NCI-H2029 treated with DMSO at 0.1 percent for 48 hours (cell line): ENCODE measurements around the gene SURF1.
"Not testable (repeated sequence)": the region's sequence is repeated elsewhere in the genome, so short reads cannot be mapped to it uniquely, and the experiment has no call there.

Source experiments
- DNase-seq: peaks from one replicate; lab custom pipeline; 2025; lab: John Stamatoyannopoulos, UW

The SURF1 gene, protein sequence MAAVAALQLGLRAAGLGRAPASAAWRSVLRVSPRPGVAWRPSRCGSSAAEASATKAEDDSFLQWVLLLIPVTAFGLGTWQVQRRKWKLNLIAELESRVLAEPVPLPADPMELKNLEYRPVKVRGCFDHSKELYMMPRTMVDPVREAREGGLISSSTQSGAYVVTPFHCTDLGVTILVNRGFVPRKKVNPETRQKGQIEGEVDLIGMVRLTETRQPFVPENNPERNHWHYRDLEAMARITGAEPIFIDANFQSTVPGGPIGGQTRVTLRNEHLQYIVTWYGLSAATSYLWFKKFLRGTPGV

DNA sequence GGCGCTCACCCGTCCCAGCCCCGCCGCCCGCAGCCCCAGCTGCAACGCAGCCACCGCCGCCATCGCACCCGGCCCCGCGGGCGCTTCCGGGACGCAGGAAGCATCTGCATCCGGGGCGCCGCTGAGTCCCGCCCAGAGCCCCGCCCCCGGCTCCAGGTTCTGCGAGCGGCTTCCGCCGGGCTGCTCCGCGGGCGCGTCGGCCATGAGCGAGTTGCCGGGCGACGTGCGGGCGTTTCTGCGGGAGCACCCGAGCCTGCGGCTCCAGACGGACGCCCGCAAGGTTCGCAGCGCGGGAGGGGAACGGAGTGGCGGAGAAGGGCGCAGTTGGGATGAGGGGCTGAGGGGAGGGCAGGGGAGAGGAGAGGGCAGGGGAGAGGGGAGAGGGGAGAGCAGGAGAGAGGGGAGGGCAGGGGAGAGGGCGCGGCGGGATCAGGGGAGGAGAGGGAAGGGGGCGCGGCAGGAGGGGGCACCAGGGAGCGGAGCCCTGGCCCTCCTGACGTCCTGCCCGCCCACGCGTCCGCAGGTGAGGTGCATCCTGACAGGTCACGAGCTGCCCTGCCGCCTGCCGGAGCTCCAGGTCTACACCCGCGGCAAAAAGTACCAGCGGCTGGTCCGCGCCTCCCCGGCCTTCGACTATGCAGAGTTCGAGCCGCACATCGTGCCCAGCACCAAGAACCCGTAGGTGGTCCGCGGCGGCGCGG is at the start of gene SURF1, which contains the start of gene SURF2:
TSS of gene SURF1 (minus strand) at position 97 of the 701 bp plus-strand sequence. CDS start at position 63, 34 bp downstream.
TSS of gene SURF2 (plus strand) at position 160 of the 701 bp plus-strand sequence. CDS start at position 203, 43 bp downstream.
- DNase-seq, result peak; percentile 34

DNA sequence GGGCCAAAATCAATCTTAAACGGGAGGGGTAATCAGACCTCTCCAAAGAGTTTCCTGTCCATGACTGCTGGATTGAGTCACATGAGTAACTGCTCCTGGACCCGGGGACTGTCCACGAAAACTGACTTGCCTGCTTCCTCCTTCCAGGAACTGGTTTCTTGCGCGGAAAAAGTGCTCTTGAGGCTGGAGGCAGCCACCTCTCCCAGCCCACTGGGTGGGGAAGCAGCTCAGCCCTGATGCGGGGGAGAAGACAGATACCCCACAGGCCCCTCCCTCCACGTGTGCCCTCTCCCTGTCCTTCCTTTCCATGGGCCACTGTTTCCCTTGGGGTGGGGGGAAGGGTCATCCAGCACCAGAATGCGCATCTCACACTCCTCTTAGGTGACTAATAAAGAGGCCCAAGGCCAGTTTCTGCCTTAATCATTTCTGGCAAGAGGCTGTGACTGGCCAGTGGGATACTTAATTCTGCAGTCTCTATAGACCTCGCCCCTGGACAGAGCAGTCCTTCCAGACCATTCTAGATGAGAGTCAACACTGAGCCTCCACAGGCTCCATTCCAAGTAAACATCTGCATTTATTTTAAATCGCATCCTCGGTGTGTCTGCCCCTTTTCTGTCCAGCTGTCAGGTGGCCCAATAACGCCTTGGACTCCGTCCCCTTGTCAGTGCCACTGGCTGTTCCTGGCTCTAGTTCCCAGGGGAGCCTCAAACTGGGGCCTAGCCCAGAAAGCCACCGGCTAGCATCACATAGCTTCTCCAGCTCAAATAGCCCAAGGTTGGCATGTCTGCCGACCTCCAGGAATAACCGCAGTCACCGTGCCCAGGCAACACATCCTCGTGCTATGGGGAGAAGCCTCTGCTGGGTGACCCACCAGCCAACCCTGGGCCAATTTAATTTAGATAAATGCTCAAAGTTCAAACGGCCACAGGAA is 49.5 kb upstream of the SURF1 start:
- no peak for DNase-seq

DNA sequence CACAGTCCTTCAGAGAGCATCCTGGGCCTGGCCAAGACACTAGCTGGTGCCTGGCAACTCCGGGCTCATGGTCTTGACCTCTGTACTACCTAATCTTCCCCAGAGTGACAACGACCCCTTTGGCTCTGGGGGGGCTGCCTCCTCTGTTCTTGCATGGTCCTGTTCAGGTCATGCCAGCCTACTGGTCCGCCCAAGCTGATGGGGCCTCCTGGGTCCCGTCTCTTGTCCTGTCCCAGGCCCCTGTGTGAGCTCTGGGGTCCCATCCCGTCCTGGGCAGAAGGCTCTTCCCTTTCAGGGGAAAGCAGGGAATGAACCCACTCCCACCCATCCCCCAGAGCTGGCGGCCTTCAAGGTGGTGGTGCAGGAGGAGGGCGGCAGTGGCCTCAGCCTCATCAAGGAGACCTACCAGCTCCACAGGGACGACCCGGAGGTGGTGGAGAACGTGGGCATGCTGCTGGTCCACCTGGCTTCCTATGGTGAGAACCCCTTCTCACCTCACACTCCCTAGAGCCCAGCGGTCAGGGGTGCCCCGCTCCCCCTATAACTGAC is 48.2 kb upstream of the SURF1 start:
- DNase-seq, result no peak

DNA sequence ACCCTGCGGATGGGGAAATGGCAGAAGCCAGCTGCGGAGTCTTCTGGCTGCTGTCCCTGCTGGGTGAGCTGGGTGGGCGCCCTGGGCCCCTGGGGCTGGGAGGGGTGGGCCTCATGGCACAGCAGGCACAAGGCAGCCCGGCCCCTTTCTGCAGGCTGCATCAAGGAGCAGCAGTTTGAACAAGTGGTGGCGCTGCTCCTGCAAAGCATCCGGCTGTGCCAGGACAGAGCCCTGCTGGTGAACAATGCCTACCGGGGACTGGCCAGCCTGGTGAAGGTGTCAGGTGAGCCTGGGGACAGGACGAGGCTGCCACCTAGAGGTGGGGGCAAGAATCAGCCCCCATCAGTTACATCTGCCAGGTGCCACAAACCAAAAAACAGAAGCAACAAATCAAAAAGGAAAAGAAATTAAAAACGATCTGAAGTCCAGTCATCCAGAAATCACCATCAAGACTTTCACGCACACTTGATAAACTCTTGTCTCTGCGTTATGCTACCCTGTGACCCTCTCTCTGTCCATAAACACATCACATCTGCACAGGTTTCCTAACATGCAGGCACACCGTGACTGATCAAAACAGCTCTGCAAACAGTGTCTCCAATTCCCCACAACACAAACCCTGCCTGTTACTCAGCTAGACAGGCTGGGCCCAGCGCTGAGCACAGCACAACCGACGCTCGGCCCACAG is 47.6 kb upstream of the SURF1 start:
- peak; percentile 60 for DNase-seq

DNA sequence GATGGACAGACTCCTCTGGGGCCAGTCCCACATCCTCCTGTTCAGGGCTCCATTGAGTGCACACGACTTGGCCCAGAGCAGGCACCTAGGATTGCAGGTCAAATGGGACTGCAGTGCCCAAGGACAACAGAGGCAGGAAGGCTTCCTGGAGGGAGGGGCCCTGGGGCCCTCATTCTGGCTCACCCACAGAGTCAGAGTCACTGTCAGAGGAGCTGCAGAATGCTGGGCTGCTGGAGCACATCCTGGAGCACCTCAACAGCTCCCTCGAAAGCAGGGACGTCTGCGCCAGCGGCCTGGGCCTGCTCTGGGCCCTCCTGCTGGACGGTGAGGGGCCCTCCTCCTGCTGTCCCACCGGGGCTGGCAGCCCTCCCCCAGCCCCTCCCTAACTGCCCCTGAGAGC is 46.4 kb upstream of the SURF1 start:
- DNase-seq, result no peak

DNA sequence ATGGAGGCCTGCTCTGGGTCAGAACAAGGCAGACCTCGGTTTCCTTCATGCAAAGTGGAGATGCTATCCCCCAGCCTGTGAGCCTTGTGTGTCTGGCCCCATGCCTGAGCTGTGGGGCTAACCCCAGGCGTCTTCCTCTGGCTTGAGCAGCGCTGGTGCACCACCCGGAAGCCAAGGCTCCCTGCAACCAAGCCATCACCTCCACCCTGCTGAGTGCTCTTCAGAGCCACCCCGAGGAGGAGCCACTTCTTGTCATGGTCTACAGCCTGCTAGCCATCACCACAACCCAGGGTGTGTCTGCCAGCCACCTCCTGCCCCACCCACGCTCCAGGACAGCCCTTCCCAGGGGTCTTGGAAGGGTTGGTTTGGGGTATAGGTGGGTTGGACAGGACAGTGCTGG is 45.3 kb upstream of the SURF1 start:
- no peak for DNase-seq

DNA sequence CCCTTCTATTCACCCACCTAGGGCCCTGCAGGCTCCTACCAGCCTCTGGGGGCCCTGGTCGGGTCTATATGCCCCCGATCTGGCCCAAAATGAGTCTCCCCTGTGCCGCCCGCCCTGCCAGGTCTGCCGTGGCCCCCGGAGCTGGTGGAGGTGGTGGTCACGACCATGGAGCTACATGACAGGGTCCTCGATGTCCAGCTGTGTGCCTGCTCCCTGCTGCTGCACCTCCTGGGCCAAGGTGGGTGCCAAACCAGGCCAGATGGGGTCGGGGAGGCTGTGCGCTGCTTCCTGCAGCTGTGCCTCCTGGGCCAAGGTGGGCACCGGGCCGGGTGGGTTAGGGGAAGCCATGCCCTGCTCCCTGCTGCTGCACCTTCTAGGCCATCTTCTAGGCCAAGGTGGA is 44.0 kb upstream of the SURF1 start:
- no peak for DNase-seq

DNA sequence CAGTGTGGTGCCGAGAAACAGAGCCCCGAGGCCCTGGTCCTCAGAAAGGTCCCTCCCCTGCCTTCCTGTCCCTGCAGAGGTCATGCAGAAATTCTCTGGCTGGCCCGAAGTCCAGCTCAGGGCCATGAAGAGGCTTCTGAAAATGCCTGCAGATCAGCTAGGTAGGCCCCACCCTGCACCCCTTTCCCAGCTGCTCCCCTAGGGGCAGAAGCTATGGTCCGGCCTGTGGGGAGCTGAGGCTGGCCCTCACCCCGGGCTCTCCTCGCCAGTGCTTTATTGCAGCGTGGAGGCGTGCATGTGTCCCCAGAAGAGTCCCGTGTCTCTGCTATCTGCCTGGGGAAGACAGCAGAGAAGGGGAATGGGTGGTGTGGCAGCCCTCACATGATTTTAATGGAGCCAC is 41.6 kb upstream of the SURF1 start:
- no peak for DNase-seq

DNA sequence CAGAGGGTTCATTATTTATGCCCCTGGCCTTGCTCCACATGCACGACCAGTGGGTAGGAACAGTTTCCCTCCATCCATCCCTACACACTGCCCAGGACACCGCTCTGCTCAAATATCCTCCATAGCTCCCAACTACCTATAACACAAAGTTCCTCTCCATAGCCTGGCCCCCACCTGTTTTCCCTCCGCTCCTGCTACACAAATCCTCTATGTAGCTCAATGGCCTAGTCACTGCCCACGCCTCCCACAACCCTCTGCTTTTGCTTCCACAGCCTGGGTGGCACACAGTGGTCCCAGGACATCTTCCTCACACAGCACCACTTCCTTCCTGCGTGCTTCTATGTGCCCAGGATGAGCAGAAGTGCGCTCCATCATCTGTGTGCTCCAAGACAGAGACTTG is 41.1 kb upstream of the SURF1 start:
- no peak for DNase-seq

DNA sequence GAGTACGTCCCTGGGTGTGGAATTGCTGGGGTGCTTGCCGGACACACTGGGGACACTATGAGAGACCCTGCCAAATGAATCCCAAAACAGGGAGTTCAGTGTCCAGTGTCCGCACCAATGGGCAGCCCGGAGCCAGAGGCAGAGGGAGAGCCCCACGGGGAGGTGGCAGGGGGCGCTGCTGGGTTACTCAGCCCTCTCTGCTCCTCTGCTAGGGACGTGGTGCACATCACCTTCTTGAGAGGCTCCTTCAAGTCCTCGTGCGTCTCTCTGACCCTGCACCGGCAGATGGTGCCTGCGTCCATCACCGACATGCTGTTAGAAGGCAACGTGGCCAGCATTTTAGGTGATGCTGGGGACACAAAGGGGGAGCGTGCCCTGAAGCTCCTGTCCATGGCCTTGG is 40.7 kb upstream of the SURF1 start:
- DNase-seq, result no peak

DNA sequence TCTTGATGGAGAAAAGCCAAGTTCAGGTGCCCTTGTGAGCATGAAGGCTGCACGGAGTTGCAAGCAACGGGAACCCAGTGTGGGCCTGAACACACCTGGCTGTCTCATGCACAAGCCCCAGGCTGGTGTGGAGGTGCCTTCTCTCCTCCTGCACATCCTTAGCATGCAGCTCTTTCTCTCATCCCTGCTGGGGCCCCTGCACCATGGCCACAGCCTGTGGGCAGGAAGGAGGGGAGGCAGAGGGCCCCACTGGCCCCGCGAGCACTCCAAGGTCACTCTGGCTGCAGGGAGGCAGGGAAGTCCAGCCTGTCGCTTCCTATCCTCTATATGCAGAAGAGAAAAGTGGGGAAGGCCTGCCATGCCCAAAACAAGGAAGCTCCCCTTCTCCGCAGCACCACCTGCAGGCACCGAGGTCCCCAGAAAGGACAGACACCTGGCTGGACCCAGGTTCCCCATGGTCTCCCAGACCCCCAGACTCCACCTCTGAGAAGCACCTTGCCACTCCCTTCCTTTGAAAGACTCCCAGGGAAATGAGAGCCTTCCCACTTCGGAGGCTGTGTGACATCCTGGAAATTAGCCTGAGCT is 38.5 kb upstream of the SURF1 start:
- DNase-seq, result no peak

DNA sequence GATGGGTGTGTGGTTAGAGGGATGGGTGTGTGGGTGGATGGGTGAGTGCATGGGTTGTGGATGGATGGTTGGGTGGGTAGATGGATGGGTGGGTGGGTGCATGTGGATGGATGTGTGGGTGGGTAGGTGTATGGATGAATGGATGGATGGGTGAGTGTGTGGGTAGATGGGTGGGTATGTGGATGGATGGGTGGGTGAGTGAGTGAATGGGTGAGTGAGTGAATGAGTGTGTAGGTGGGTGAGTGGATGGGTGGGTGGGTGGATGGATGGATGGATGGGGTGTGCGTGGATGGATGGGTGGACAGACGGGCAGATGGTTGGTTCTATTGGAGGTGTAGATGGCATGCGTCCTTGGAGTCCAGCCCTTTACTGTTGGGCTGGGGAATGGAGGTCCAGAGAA is 37.1 kb upstream of the SURF1 start:
- DNase-seq, result no peak

DNA sequence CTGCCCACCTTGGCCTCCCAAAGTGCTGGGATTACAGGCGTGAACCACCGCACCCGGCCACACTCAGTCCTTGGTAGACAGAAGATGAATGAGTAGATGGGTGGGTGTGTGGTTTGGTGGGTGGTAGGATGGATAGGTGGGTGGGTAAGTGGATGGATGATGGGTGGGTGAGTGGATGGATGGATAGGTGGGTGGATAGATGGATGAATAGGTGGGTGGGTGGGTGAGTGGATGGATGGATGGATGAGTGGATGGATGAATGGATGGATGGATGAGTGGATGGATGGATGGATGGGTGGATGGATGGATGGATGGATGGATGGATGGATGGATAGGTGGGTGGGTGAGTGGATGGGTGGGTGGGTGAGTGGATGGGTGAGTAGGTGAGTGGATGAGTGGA is 36.0 kb upstream of the SURF1 start:
- not testable (repeated sequence) for DNase-seq

DNA sequence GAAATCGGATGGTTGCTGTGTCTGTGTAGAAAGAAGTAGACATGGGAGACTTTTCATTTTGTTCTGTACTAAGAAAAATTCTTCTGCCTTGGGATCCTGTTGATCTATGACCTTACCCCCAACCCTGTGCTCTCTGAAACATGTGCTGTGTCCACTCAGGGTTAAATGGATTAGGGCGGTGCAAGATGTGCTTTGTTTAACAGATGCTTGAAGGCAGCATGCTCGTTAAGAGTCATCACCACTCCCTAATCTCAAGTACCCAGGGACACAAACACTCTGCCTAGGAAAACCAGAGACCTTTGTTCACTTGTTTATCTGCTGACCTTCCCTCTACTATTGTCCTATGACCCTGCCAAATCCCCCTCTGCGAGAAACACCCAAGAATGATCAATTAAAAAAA is 35.2 kb upstream of the SURF1 start:
- not testable (repeated sequence) for DNase-seq

DNA sequence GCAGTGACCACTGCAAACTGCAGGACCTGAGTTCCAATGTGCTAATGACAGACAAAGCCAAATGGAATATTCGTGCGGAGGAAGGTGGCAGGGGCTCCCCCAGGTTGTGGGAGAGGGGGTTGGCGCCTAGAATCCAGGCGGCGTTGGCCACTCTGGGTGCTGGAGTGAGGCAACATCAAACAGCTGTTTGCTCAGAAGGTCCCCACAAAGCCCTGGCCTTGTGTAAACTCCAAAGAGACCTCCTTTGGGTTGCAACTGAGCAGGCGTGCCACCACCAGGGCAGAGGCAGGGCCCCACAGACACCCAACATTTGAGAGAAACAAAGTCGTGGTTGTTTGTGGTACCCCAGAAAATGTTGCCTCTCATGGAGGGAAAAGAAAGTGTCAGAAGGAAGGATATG is 34.4 kb upstream of the SURF1 start:
- DNase-seq, result no peak

DNA sequence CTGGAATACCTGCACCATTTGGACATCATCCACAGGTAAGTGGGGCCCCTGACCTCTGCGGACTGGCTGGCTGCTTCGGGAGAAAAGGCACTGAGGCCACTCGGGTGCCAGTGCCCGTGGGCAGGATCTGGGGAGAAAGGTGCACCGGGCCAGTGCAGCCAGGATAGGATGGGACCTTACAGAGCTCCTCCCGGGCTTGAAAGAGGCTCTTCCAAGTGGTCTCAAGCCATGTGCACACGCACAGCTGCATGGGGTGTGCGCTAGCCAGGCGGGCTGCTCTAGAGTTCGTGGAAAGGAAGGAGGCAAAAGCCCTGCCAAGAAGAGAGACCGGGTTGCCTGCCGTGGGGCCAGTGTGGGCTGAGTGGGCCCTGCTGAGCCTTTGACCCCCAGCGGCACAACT is 33.3 kb upstream of the SURF1 start:
- DNase-seq, result no peak

DNA sequence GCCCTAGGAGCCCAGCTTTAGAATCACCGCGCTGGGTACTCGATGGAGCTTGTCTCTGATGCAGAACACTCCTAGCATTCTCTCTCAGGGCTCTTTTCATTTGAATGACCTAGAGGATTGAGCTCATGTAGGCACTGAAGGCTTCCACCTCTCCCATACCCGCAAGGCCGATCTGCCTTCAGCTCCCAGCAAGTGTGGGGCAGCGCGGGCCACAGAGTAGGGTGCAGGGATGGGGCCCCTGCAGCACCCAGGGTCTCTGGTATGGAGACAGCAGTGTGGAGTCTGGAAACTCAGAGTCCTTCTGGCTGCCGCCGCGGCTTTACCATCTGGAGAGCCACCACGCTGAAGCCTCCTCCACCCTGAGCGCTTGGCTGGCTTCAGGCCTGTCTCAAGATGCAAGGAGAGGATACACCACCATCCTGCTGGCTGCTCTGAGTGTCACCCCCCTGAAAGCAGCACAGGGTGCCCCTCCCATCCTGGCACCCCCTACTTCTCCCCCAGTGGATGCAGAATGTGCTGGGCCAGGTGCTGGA is 32.8 kb upstream of the SURF1 start:
- no peak for DNase-seq

DNA sequence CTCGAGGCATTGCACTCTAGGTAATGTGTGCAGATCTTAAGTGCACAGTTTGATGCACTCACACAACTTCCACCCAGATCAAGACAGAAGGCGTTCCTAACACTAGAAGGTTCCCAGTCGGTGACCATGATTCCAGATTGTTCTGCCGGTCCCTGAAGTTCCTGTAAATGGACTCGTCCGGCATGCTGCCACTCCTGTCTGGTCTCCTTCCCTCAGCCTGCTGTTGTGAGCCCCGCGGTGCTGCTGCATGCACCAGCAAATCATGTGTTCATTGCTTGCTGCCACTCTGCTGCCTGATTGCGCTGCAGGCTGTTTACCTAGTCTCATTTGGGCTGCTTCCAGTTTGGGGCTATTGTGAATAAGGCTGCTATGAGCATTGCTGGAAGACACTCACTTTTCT is 31.4 kb upstream of the SURF1 start:
- no peak for DNase-seq

DNA sequence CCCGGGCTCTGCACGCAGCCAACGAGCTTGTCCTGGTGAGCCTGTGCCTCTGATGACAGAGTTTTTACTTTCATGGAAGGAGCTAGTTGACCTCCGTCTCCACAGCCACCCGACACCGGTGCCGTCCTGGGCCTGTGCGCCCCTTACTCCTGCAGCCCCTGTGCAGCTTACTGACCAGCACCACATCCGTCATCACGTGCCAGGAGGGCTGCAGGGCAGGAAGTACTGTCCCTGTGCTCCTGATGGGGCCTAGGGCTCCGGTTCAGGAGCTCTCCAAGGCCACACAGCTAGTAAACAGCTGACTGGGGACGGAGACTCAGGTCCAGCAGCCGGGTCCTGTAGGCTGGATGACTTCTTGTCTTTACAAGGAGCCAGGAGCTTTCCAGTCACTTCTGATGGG is 30.1 kb upstream of the SURF1 start:
- DNase-seq, result no peak

DNA sequence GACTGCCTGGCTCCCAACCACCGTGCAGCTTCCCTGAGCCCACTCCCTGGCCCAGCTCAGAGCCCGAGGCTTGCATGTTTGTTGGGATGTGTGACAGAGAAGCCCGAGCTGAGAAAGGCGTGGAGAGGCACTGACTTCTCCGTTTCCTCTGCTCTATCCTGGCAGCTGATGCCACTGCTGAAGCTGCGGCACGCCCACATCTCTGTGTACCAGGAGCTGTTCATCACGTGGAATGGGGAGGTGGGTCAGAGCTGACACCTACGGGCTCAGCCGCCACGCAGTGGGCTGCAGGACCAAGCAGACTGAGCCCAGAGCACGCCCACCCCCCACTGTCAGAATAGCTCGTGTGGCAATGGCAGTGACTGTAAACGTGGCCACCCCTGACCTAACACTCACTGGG is 29.2 kb upstream of the SURF1 start:
- no peak for DNase-seq

DNA sequence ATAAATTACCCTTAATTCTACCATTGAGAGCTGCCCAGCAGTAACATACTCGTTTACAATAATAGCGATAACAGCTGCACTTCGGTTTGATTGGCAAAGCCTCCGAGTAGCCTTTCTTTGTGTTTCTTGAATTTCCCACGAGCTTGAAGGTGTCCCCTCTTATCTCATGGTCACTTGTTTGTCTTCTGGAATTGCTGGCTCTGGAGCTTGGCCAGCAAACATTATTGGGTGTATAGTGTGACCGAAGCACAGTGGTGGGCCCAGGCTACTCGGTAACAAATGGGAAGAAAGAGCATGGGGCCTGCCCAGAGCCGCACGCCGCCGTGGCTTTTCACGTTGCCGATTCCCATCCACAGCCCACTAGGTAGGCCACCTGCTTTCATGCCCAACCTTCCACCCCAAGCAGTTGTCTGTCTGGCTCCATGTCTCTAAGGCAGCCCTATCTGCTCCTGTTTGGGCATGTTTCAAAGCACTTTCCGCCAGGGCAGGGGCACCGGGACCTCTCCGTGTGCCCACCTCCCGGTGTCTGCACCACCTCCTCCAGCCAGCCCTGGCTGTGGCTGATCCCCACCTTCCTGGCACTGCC is 28.5 kb upstream of the SURF1 start:
- no peak for DNase-seq
